Mesenchymal stem cell (in vitro differentiated cells and primary cell): Measurements from ENCODE around the gene KCNK13.
A peak's percentile ranks its signal among the peaks of the same experiment; 100 is the strongest.

ENCODE experiments used
- DNase-seq: peaks from one replicate; pipeline ENCODE4 v3.0.0-alpha.2; 2013
- H2AFZ ChIP-seq: one replicate; pipeline ENCODE4 v1.6.1; 2013; ENCODE audit warnings: low read depth, mild to moderate bottlenecking, control low read depth, inconsistent platforms, low read length, moderate library complexity
- H2AK5ac ChIP-seq: 2 replicates; pipeline ENCODE4 v1.6.1; 2013; ENCODE audit warnings: low read length, moderate library complexity, mild to moderate bottlenecking, inconsistent platforms; ENCODE audit not compliant: severe bottlenecking
- H2BK120ac ChIP-seq: one replicate; pipeline ENCODE4 v1.6.1; 2013; ENCODE audit warnings: low read depth, mild to moderate bottlenecking, inconsistent platforms, low read length, moderate library complexity
- H2BK12ac ChIP-seq, 2 experiments: one replicate each; pipeline ENCODE4 v1.6.1; 2013; ENCODE audit warnings: inconsistent platforms in 2 of 2, low read length in 2 of 2, mild to moderate bottlenecking in 2 of 2, moderate library complexity in 2 of 2, control low read depth in 1 of 2
- H2BK15ac ChIP-seq: one replicate; pipeline ENCODE4 v1.6.1; 2013; ENCODE audit warnings: mild to moderate bottlenecking, low read depth, inconsistent platforms; ENCODE audit not compliant: poor library complexity, severe bottlenecking
- H2BK5ac ChIP-seq: 2 replicates; pipeline ENCODE4 v1.6.1; 2013; ENCODE audit warnings: low read depth, mild to moderate bottlenecking, low read length, control low read depth, inconsistent platforms; ENCODE audit not compliant: poor library complexity, severe bottlenecking
- H3K14ac ChIP-seq, 2 experiments: one replicate each; pipeline ENCODE4 v1.6.1; 2013; ENCODE audit warnings: inconsistent platforms in 2 of 2, low read length in 2 of 2, control low read depth in 1 of 2, mild to moderate bottlenecking in 1 of 2, moderate library complexity in 1 of 2
- H3K18ac ChIP-seq, 2 experiments: one replicate each; pipeline ENCODE4 v1.6.1; 2013; ENCODE audit warnings: inconsistent platforms in 2 of 2, low read length in 2 of 2, control low read depth in 1 of 2, low read depth in 1 of 2, mild to moderate bottlenecking in 1 of 2
- H3K23ac ChIP-seq, 2 experiments: one replicate each; pipeline ENCODE4 v1.6.1; 2013; ENCODE audit warnings: inconsistent platforms in 2 of 2, low read length in 2 of 2, mild to moderate bottlenecking in 2 of 2, moderate library complexity in 2 of 2, control low read depth in 1 of 2
- H3K27ac ChIP-seq: 2 replicates; pipeline ENCODE4 v1.5.1; 2013; ENCODE audit warnings: mild to moderate bottlenecking, moderate library complexity, low read length, control low read depth, inconsistent platforms; ENCODE audit not compliant: poor library complexity, severe bottlenecking
- H3K27me3 ChIP-seq, 2 experiments: 2 replicates each; pipeline versions ENCODE4 v1.6.1 to v1.7.0; 2013; ENCODE audit warnings: low read length in 2 of 2, mild to moderate bottlenecking in 2 of 2, moderate library complexity in 2 of 2, control low read depth in 1 of 2, inconsistent platforms in 1 of 2; ENCODE audit not compliant: control insufficient read depth in 1 of 2, insufficient read depth in 1 of 2
- H3K36me3 ChIP-seq, 2 experiments: 2 replicates each; pipeline versions ENCODE4 v1.6.1 to v1.7.0; 2013; ENCODE audit warnings: low read length in 2 of 2, control low read depth in 1 of 2, inconsistent platforms in 1 of 2, low read depth in 1 of 2, mild to moderate bottlenecking in 1 of 2; ENCODE audit not compliant: insufficient read depth in 2 of 2, control insufficient read depth in 1 of 2
- H3K4ac ChIP-seq, 2 experiments: one replicate each; pipeline ENCODE4 v1.6.1; 2013; ENCODE audit warnings: inconsistent platforms in 2 of 2, low read length in 2 of 2, mild to moderate bottlenecking in 2 of 2, moderate library complexity in 2 of 2, control low read depth in 1 of 2, low read depth in 1 of 2
- H3K4me1 ChIP-seq: 2 replicates; pipeline ENCODE4 v1.6.1; 2013; ENCODE audit warnings: low read depth, low read length, control low read depth; ENCODE audit not compliant: control insufficient read depth, insufficient read depth
- H3K4me2 ChIP-seq: 2 replicates; pipeline ENCODE4 v1.6.1; 2013; ENCODE audit warnings: low read length, mild to moderate bottlenecking, inconsistent platforms; ENCODE audit not compliant: poor library complexity, severe bottlenecking
- H3K4me3 ChIP-seq, 2 experiments: 2 replicates each; pipeline versions ENCODE4 v1.5.1 to v1.7.0; 2013; ENCODE audit warnings: low read length in 2 of 2, mild to moderate bottlenecking in 2 of 2, control low read depth in 1 of 2, low read depth in 1 of 2; ENCODE audit not compliant: insufficient read depth in 1 of 2
- H3K79me1 ChIP-seq: replicated peaks from 2 replicates; pipeline ENCODE4 v1.6.1; 2013; ENCODE audit warnings: mild to moderate bottlenecking, control low read depth, low read length, inconsistent platforms; ENCODE audit not compliant: poor library complexity, severe bottlenecking
- H3K9ac ChIP-seq: 2 replicates; pipeline ENCODE4 v1.7.0; 2013; ENCODE audit warnings: mild to moderate bottlenecking, low read length, moderate library complexity
- H3K9me3 ChIP-seq: 2 replicates; pipeline ENCODE4 v1.7.0; 2013; ENCODE audit warnings: mild to moderate bottlenecking, low read length; ENCODE audit not compliant: control insufficient read depth
- H4K8ac ChIP-seq: one replicate; pipeline ENCODE4 v1.6.1; 2013; ENCODE audit warnings: inconsistent platforms, mild to moderate bottlenecking, low read length, moderate library complexity
- H4K91ac ChIP-seq: one replicate; pipeline ENCODE4 v1.6.1; 2013; ENCODE audit warnings: mild to moderate bottlenecking, low read length, inconsistent platforms
- WGBS: methylation state at CpG from one replicate; pipeline ENCODE4 v1.1.7; 2013; ENCODE audit warnings: mixed read lengths; 5-methylcytosine and 5-hydroxymethylcytosine counted together

Gene KCNK13

DNA sequence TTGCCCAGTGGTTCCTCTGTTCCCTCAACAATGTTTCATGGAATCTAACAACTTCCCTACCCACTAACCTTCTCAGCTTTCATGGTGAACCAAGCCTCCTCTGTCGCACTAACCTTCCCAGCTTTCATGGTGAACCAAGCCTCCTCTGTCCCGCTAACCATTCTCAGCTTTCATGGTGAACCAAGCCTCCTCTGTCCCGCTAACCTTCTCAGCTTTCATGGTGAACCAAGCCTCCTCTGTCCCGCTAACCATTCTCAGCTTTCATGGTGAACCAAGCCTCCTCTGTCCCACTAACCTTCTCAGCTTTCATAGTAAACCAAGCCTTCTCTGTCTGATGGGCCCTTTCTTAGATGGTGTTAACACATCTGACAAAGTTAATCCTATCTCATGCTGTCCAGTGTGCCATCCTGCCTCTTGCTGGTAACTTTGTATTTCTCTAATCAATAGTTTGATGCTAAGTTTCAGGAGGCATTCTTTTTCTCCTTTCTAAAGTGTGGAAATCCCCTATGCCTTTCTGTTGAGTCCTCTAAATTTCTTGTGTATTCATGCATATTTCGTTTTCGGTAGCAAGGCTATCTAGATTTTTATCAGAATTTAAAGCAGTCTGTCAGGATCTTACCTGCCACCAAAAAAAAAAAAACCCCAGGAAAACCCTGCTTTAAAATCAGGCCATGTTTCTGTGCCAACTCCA, 26.8 kb upstream of the KCNK13 start:
- Histone ChIP-seq H3K4me2 (no peak overlapping the region), H2BK120ac (no peak overlapping the region), H3K36me3 (peaks cover 18 to 62% of the 10 kb centered on the region in 2 experiments), H3K9ac (no peak overlapping the region), H3K27ac (no peak overlapping the region), H2AFZ (no peak overlapping the region), H3K4me1 (no peaks in the 10 kb centered on the region), H2BK12ac (no peak overlapping the region), H3K4me3 (no peak overlapping the region), H3K4ac (no peak overlapping the region), H4K91ac (no peak overlapping the region), H3K23ac (no peak overlapping the region), H3K9me3 (no peaks in the 10 kb centered on the region), H4K8ac (no peak overlapping the region), H2BK15ac (no peak overlapping the region), H2BK5ac (no peak overlapping the region), H3K14ac (no peak overlapping the region), H3K79me1 (peaks cover 3% of the 10 kb centered on the region), H2AK5ac (no peak overlapping the region), H3K27me3 (no peaks in the 10 kb centered on the region), H3K18ac (no peak overlapping the region)
- no peak for DNase-seq
- WGBS: 98% methylated on average over 6 of the region's 6 CpGs

GRCh38 chr14:90039253-90040010, 22.4 kb upstream of the KCNK13 start:
- Histone ChIP-seq H2BK12ac (no peak overlapping the region), H3K4me2 (no peak overlapping the region), H2BK5ac (no peak overlapping the region), H2BK15ac (no peak overlapping the region), H3K27ac (no peak overlapping the region), H2BK120ac (no peak overlapping the region), H3K18ac (no peak overlapping the region), H2AK5ac (no peak overlapping the region), H3K4ac (no peak overlapping the region), H3K9ac (no peak overlapping the region), H3K14ac (no peak overlapping the region), H3K27me3 (no peaks in the 10 kb centered on the region), H2AFZ (no peak overlapping the region), H3K9me3 (no peaks in the 10 kb centered on the region), H3K36me3 (peaks cover 6 to 47% of the 10 kb centered on the region in 2 experiments), H3K4me1 (peaks cover 2% of the 10 kb centered on the region), H4K91ac (no peak overlapping the region), H3K4me3 (no peak overlapping the region), H4K8ac (no peak overlapping the region), H3K79me1 (no peaks in the 10 kb centered on the region), H3K23ac (no peak overlapping the region)
- DNase-seq: peak; percentile 13
- 88% methylated on average over 8 of the region's 11 CpGs for WGBS

- no peak overlapping the region for H3K18ac ChIP-seq
These were observed 21.4 kb upstream of the KCNK13 start for GRCh38 chr14:90040411-90040810.

DNA sequence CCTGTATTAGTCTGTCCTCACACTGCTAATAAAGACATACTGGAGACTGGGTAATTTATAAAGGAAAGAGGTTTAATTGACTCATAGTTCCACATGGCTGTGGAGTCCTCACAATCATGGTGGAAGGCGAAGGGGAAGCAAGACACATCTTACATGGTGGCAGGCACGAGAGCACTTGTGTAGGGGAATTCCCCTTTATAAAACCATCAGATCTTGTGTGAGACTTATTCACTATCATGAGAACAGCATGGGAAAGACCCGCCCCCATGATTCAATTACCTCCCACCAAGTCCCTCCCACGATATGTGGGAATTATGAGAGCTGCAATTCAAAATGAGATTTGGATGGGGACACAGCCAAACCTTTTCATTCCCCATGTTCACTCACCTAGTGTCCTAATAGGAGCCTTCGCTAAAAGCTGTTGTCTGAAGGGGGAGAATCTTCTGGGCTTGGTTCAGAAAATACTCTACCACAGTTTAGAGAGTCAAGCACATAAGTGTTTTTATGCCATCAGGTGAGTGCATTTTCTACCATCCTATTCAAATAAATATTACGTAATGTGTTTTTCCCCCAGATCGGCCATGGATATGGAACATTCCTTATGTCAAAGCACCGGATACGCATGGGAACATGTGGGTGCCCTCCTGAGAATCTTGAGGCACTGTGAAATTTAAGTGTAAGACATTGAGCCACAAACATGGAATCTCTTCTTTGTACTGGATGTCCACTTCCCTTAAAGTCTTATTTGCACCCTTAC, 19.1 kb upstream of the KCNK13 start:
- WGBS: 100% methylated on average over 6 of the region's 9 CpGs

More at GRCh38 chr14:90040411-90040810, 21.4 kb upstream of the KCNK13 start:
- Histone ChIP-seq H2BK12ac (no peak overlapping the region), H2BK120ac (no peak overlapping the region), H3K4ac (no peak overlapping the region), H2BK15ac (no peak overlapping the region), H3K4me3 (no peak overlapping the region), H3K9me3 (no peaks in the 10 kb centered on the region), H3K14ac (no peak overlapping the region), H3K4me1 (peaks cover 2% of the 10 kb centered on the region), H3K79me1 (no peaks in the 10 kb centered on the region), H3K27me3 (no peaks in the 10 kb centered on the region), H3K36me3 (peaks cover 8 to 48% of the 10 kb centered on the region in 2 experiments), H2BK5ac (no peak overlapping the region), H4K91ac (no peak overlapping the region), H4K8ac (no peak overlapping the region), H2AK5ac (no peak overlapping the region), H3K4me2 (no peak overlapping the region), H3K23ac (no peak overlapping the region), H3K9ac (no peak overlapping the region), H3K27ac (no peak overlapping the region), H2AFZ (no peak overlapping the region)
- WGBS: 95% methylated on average over 3 of the region's 3 CpGs
- no peak for DNase-seq

More for the DNA sequence above, 19.1 kb upstream of the KCNK13 start:
- Histone ChIP-seq H3K14ac (no peak overlapping the region), H3K79me1 (no peaks in the 10 kb centered on the region), H2BK15ac (no peak overlapping the region), H2AFZ (no peak overlapping the region), H3K18ac (no peak overlapping the region), H3K27me3 (no peaks in the 10 kb centered on the region), H3K23ac (no peak overlapping the region), H3K4me3 (no peak overlapping the region), H3K36me3 (peaks cover 8 to 37% of the 10 kb centered on the region in 2 experiments), H2BK5ac (no peak overlapping the region), H2AK5ac (no peak overlapping the region), H3K4ac (no peak overlapping the region), H2BK120ac (no peak overlapping the region), H3K9ac (no peak overlapping the region), H2BK12ac (no peak overlapping the region), H3K27ac (no peak overlapping the region), H3K4me1 (peaks cover 4% of the 10 kb centered on the region), H3K9me3 (no peaks in the 10 kb centered on the region), H4K8ac (no peak overlapping the region), H3K4me2 (no peak overlapping the region), H4K91ac (no peak overlapping the region)
- DNase-seq: no peak
